ENCODE data around the gene CXCR4.
"Not testable (repeated sequence)": the region's sequence is repeated elsewhere in the genome, so short reads cannot be mapped to it uniquely, and the experiment has no call there.

The CXCR4 gene

DNA sequence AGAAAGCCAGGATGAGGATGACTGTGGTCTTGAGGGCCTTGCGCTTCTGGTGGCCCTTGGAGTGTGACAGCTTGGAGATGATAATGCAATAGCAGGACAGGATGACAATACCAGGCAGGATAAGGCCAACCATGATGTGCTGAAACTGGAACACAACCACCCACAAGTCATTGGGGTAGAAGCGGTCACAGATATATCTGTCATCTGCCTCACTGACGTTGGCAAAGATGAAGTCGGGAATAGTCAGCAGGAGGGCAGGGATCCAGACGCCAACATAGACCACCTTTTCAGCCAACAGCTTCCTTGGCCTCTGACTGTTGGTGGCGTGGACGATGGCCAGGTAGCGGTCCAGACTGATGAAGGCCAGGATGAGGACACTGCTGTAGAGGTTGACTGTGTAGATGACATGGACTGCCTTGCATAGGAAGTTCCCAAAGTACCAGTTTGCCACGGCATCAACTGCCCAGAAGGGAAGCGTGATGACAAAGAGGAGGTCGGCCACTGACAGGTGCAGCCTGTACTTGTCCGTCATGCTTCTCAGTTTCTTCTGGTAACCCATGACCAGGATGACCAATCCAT is 2.7 kb downstream of the CXCR4 start:
- DNase-seq (ENCODE audit: low spot score): no peak

DNA sequence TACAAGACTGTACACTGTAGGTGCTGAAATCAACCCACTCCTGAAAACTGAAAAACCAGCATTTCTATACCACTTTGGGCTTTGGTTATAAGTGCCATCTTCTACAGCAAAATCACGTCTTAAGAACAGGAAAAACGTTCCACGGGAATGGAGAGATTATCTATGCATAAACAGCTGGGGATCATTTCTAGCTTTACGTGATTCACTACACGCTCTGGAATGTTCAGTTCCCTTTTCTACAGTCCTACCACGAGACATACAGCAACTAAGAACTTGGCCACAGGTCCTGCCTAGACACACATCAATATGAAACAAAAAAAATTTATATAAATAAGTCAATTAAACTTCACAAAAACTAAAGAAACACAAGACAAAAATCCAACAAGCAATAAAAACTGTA is 3.6 kb downstream of the CXCR4 start:
- no peak for DNase-seq (ENCODE audit: low spot score)

DNA sequence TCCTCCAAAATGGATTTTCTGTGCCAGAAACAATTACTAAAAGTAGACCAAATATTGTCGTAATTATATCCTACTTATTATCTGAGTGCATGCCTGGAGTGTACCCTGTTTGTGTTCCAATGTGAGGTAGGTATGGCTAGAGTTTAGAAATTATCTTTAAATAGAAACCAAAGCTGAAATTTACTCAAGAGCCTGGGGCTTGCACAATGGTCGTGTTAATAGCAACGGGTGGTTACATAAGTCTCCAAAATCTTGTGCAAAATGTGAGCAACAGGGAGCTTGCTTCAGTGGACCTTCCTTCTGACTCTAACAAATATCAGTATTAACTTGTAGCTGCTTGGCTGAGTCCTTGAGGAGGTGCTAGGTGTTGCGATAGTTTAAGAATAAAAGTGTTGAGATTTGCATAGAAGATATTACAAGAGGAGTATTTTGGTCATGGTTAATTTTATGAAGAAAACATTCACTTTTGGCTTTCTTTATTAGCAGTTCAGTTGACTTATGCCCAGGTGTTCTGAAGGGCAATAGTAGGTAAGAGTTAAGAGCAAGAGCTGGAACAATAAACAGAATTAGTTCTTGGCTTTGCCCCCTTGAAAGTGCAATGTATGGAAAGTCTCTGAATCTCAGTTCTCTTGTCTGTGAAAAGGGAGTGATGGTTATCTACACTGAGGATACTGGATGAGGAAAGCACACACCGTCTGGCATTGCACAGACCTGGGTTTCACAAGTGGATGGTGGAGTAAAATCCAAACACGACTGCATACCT is 4.6 kb downstream of the CXCR4 start:
- DNase-seq (ENCODE audit: low spot score): no peak

DNA sequence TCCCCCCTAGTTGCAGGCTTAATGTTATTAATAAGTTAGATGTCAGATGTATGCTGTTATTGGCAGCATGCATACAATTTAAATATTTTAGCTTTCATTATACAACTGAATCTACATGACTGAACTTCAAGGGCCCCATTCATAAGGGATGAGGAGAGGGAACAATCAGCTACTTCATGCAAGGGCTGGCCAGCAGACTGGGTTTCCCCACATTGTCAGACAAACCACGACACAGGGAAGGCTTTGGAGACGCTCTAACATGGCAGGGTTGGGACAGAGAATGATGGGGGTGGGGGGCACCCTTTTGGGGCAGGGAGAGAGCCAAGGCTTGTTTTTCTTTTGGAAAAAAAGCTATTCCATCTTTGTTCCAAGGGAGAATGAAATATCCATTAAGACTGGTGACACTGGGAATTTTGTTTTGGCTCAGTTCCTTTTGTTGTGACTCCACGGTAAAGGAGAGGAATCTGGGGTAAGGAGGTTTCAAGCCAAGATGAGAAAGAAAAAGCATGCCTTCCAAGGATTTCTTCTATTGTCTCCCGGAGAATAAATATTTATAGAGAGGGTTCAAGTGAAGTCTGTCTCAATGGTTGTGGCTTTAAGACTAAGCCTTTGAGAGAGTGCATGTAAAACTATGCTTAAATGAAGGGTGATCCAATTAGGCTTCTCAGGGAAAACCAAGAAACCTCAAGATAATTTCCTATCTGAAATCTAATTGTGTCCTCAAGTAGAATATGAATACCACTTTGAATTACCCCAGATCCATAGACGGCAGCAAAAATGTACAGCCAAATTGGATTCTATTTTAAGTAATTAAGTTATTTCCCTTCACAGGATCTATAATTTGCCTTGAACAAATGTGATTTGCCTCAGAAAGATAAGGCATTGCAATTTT is 5.4 kb downstream of the CXCR4 start:
- no peak for DNase-seq (ENCODE audit: low spot score)

DNA sequence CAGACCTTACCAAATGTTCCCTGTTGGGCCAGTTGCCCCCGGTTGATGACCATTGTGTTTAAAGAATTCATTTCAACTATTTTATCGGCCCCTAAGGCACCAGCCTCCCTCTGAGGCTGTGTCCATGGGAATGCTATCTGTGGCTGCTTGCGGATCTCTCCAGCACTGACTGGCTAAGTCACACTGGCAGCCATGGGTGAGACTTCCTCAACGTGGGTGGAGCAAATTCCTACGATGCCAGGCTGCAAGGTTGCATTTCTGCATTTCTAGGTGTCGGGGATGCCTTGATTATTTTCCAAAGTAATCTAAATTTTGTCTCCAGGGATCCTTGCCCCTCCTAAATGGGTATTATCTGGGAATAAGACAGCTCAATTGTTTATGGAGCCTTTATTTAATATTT is 6.2 kb downstream of the CXCR4 start:
- no peak for DNase-seq (ENCODE audit: low spot score)

DNA sequence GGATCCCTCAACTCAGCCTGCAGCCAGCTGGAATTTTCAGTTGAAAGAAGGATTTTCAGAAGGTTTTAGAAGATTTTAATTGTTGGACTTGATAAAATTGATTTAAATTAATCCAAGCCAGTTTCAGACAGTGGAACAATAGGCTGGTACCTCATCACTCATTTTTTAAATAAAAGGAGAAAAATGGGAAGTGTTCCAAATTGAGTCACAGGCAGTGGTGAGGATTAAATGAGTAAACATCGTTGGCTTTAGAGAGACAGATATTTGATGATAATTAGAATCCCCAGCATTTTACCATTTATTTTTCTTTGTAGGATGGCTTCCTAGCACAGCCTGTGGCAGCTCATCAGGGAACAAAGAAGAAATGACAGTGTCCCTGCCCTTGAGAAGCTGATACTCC is 7.4 kb downstream of the CXCR4 start:
- DNase-seq (ENCODE audit: low spot score): no peak

DNA sequence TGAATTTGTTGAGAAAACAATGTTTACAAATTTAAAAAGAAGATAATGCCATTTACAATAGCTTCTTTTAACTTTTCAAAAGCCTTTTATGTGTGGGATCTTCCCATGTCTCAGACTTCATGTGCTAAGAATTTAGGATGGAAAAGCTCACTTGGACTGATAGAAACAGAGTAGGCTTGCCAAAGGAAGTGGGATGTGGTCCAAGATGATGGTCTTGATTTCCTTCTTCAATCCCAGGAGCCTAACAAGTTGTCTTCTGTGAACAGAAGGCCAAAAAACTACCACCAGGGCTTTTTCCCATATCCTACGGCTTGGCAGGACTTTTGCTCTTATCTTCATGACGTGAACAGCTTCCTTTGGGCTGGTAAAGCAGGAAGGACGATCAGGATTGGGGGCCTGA is 9.5 kb downstream of the CXCR4 start:
- DNase-seq (ENCODE audit: low spot score): no peak

DNA sequence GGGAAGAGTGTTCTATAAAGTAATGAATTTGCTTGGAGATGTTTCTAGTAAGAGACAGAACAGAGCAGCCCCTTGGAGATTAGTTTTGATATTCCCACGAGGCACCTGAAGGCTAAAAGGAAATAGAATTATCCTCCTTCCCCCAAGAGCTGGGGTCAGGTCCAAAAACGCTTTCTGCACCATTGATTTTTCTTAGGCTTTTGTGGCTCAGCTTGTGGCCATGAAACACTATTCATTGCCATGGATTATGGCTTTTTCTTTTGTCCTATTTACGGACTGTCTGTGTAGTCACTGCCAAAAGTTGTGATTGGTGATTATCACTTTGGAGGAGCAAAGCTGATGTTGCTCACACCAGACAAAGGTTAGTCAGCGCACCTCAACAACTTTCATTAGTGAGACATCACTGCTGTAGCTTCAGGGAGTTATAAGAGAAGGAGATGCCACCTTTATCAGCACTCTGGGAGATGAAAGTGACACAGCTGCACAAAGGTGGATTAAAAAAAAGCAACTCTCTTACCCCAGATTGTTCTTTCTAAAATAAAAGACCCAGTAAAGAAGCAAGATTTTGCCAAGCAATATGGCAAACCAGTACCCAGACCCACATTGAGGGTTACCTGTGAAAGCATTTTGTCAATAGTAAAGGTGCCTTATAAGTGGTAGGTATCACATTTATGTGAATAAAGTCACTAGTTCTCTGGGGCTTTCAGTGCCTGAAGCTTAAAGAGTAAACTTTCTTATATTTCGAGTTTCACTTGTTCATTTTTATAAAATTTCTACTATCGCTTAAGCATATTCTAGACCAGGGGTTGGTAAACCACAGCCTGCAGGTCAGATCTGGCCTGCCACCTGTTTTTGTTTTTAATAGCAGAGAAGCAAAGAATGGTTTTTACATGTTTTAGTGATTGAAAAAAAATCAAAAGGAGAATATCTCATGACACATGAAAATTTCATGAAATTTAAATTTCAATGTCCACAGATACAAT is 10.6 kb downstream of the CXCR4 start:
- DNase-seq (ENCODE audit: low spot score): no peak

DNA sequence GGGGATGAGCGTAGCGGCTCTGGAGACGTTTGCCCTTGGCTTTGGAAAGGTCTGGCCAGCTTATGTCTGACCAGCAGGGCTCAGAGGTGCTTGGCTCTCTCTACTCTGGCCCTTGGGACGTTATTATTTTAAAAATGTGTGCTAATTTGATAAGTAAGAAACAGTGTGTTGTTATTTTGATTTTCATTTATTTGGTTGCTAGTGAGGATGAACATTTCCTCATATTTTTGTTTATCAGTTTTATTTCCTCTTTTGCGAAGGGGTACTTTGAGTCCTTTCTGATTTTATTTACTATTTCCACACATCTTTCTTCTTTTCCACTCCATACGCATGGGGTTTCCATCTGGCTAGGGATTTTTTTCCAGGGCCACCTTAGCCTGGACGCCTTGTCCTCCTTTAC is 11.4 kb downstream of the CXCR4 start:
- DNase-seq (ENCODE audit: low spot score): no peak

DNA sequence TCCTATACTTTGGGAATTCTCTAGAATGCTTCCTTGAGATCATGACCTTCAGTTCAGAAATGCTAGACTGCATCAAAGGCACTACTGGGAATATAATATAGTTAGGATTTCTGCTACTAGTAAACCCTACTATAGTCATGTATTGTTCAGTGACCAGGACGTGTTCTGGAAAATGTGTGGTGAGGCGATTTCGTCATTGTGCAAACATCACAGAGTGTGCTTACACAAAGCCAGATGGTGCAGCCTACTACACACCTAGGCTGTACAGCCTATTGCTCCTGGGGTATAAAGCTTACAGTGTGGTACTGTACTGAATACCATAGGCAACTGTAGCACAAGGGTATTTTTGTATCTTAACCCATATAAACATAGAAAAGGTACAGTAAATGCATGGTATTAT is 13.0 kb downstream of the CXCR4 start:
- DNase-seq (ENCODE audit: low spot score): no peak

DNA sequence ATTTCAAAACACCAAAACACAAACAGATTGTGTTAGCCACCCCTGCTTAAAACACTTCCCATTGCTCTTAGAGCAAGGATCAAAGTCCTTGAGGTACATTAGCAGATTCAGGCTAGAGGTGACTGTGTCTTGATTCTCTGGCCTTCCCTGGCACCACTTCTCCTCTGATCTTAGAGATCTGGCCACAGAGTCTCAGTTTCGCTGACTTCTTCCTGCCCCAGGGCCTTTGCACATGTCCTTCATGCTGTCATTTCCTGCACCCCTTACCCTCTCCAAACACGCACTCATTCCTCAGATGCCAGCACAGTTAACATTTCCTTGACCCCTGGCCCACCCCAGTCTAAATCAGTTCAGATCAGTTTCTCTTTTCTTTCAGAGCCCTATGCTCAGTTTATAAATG is 16.9 kb downstream of the CXCR4 start:
- no peak for DNase-seq (ENCODE audit: low spot score)

DNA sequence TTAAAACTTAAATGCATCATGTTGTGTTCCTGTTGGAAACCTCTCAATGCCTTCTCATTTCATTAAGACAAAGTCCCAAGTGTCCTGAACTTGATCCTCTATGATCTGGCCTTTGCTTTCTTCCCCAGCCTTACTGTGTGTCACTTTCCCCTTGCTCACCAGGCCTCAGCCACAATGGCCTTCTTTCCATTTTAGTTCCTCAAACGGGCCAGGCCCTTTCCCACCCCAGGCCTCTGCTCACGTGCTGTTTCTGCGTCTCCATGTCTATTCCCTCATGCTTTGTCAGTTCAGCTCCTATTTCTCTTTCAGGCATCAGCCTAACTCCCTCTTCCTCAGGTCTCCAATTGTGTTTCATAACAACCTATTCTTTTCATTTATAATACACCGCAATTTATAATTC is 19.5 kb downstream of the CXCR4 start:
- no peak for DNase-seq (ENCODE audit: low spot score)

DNA sequence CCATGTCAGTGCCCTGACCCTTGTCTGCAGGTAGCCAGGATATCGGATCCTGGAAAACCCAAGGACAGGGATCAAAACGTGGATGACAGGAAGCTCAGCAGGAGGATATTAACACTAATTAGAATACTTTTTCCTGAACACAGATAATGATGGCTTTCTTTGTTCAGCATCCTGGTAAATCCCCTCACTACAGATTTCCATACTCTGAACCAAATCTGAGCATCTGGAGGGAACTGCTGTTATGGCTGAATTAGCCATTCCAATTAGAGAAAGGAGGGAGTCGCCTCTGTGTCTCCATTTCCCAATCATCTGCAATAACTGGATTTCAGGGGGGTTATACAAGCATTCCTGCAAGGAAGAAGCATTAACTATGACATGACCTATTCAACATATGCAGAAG is 24.4 kb downstream of the CXCR4 start:
- no peak for DNase-seq (ENCODE audit: low spot score)

DNA sequence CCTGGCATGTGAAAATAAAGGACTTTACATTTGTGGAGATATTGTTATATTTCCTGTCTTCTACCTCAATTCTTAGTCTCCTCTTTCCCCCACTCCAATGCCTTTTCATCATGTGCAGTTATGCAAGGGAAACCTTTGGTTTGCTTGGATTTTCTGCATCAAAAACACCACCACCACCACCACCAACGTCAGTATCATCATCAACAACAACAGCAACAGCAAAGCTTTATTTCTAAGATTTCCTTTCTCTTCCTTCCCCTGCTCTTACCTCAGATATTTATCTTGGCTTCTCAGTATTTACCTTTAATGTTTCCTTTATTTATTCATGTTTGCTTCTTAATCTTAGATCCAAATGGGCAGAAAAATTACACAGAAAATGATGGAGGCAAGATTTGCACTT is 26.1 kb downstream of the CXCR4 start:
- no peak for DNase-seq (ENCODE audit: low spot score)

DNA sequence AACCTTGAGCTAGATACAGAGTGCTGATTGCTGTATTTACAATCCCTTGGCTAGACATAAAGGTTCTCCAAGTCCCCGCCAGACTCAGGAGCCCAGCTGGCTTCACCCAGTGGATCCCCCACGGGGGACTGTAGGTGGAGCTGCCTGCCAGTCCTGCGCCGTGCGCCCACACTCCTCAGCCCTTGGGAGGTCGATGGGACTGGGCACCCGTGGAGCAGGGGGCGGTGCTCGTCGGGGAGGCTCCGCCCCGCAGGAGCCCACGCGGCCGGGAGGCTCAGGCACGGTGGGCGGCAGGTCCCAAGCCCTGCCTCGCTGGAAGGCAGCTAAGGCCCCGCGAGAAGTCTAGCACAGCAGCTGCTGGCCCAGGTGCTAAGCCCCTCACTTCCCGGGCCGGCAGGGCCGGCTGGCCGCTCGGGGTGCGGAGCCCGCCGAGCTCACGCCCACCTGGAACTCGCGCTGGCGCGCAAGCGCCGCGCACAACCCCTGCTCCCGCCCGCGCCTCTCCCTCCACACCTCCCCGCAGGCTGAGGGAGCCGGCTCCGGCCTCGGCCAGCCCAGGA is 30.0 kb downstream of the CXCR4 start:
- not testable (repeated sequence) for DNase-seq (ENCODE audit: low spot score)

DNA sequence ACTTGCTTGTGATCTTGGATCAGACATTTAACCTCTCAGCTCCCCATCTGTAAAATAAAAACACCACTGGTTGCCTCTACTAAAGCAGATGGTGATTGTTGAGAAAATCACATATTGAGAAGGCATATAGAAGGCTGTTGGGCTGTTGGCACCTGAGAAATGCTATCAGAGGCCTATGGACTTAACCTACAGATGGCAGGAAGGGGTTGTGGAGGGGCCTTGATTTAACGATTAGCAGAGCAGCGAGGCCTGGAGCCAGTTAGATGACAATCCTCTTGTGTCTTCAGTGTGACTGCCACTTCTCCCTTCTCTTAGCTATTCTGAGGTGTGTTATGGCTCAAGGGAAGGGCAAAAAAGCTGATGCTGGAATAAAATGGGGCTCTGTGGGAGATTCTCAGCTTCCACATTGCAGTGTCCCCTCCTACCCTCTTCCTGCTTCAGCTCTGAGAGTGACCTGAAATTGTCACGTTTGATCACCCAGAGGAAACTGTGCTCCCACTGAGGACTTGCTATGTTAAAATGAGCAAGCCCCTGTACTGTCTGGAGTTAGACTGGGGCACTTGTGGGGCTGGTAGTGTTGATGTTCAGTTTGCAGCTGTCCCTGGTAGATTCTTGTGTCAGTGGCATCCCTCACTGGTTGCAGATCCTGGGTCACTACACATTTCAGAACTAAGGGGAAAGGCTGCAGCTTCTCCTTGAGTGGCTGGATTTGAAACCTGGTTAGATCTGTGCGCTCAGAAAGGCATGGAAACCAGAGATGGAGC is 31.5 kb downstream of the CXCR4 start:
- DNase-seq (ENCODE audit: low spot score): no peak

DNA sequence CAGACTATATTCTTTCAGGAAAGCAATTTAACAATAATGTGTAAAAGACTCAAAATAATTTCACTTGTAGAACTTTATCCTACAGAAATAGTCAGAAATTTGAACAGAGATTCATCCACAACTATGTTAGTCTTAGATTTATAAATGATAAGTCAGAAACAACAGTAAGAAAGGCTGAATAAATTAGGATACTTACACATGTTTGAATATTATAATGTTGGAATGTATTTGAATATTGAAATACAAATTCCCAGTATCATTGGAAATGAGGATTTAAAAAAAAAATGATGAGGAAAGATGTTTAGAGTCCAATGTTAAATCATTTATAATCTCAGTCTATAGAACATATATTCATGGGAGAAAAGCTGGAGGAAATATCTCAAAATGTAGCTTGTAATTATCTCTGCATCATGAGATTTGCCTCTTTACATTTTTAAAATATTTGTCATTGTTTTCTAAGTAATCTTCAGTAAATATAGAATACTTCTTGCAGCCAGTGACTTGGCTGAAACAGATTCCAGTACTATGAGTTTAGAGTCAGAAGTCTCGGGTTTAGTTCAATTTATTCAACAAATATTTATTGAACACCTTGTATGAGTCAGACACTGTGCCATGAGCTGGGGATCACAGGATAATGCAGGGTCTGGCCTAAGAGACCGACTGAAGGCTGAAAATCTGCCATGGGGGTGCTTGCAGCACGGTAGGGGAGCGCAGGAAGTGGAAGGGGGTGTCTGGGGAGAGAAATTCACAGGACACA is 32.3 kb downstream of the CXCR4 start:
- no peak for DNase-seq (ENCODE audit: low spot score)

DNA sequence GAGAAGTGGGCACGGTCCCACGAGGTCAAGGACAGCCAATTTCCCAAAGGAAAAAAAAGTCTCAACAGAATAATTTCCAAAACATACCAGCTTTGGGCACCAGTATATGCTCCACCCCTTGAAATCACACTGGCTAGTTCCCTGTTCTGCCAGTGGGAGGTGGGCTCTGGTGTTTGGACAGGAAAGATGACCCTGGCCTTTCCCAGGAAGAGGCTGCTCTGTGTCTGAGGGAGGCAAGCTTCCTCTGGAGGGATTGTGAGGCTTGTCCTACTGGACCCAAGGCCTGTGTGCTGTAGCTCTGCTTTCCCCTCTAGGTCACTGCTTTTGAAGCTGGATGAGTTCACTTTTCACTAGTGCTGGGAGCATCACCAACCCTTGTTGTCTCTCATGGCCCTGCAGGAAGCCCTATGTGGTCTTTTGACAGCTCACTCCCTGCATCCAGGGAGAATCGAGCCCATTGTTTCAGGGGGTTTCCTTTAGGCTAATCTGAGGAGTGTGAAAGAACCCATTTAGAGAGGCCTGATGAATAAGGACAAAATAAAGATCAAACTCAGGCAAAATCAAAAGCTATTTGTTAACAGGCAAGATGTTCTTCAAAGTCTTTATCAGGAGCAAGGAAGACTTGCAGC is 36.3 kb downstream of the CXCR4 start:
- no peak for DNase-seq (ENCODE audit: low spot score)

DNA sequence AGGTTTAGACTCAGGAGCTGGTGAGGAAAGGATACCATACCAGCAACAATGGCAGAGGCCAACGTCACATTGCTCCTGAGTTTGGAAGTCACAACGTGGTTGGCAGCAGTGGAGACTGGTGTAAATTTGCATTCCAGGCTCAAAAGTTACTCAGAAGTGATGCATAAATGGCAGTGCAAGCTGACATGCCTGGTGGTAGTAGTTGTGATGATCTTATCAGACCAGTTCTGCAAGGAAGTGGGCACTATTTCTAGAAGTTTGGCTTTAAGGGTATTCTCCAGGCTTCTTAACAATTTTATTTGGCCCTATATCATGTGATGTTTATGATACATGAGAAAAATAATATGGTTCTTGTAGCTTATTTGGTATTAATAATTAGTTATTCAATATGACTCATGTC is 37.8 kb downstream of the CXCR4 start:
- no peak for DNase-seq (ENCODE audit: low spot score)

DNA sequence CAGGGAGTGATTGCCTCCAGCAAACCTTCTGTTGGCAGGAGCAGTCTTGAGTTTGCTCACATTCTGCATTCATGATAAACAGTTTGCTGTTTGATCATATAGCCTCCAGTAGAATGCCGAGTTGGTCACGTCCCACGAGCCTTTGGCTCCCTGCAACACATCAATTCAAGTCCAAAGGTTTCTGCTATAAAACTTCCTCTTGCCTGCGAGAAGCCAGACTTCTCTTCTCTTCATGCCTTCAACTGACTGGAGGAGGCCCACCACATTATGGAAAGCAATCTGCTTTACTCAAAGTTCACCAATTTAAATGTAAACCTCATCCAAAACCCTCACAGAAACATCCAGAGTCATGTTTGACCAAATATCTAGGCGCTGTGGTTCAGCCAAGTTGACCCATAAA is 40.8 kb downstream of the CXCR4 start:
- no peak for DNase-seq (ENCODE audit: low spot score)
